GM12865 (cell line): ENCODE data around the gene CDH23.

Source experiments
- DNase-seq: peaks from one replicate; pipeline ENCODE4 v3.0.0; 2010; ENCODE audit warnings: low read depth
- H3K4me3 ChIP-seq: 2 replicates; pipeline ENCODE4 v1.5.1; 2011; ENCODE audit warnings: mild to moderate bottlenecking, low read depth, low read length, control low read depth
- TF ChIP-seq, protein P1 (sequence below): IDR thresholded peaks from 2 replicates; pipeline ENCODE4 v1.5.1; 2011; ENCODE audit warnings: low read length, control low read depth, low read depth, inconsistent platforms; ENCODE audit not compliant: insufficient read depth; ENCODE audit errors: missing control alignments

Gene CDH23

GRCh38 chr10:71454347-71454746 is 57.6 kb downstream of the CDH23 start:
- TF ChIP-seq, protein P1, sequence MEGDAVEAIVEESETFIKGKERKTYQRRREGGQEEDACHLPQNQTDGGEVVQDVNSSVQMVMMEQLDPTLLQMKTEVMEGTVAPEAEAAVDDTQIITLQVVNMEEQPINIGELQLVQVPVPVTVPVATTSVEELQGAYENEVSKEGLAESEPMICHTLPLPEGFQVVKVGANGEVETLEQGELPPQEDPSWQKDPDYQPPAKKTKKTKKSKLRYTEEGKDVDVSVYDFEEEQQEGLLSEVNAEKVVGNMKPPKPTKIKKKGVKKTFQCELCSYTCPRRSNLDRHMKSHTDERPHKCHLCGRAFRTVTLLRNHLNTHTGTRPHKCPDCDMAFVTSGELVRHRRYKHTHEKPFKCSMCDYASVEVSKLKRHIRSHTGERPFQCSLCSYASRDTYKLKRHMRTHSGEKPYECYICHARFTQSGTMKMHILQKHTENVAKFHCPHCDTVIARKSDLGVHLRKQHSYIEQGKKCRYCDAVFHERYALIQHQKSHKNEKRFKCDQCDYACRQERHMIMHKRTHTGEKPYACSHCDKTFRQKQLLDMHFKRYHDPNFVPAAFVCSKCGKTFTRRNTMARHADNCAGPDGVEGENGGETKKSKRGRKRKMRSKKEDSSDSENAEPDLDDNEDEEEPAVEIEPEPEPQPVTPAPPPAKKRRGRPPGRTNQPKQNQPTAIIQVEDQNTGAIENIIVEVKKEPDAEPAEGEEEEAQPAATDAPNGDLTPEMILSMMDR = no peak
- DNase-seq = no peak
- H3K4me3 ChIP-seq = no peak overlapping the region

DNA sequence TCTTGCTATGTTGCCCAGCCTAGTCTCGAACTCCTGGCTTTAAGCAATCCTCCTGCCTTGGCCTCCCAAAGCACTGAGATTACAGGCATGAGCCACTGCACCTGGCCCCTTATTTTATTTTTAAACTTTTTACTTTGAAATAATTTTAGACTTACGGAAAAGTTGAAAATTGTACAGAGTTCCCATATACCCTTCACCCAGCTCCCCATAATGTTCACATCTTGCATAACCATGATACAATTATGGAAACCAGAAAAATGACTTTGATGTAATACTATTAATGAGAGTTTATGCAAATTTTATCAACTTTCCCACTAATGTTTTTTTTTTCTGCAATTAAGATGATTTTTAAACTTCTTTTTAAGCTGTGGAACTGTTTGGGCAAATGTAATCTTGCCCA is 58.3 kb downstream of the CDH23 start:
- TF ChIP-seq, protein P1 = no peak
- no peak for DNase-seq

DNA sequence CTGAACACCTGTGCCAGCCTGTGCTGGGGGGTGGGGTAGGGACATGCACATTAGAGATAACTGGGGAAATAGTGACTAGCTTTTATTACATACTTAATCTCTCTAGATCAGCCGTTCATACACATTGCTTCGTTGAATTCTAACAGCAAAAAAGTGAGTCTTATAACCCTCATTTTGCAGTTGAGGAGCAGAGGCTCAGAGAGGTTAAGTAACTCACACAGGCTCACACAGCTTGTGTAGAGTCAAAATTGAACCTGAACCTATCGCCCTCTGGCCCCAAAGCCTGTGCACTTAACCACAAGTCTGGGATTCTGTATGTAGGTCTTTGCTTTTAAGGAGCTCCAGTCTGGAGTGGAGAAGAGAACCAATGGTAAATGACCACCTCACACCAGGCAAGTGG is 59.9 kb downstream of the CDH23 start:
- no peak overlapping the region for H3K4me3 ChIP-seq
- TF ChIP-seq, protein P1 = no peak
- no peak for DNase-seq

More for the DNA sequence above, 58.3 kb downstream of the CDH23 start:
- no peak overlapping the region for H3K4me3 ChIP-seq

DNA sequence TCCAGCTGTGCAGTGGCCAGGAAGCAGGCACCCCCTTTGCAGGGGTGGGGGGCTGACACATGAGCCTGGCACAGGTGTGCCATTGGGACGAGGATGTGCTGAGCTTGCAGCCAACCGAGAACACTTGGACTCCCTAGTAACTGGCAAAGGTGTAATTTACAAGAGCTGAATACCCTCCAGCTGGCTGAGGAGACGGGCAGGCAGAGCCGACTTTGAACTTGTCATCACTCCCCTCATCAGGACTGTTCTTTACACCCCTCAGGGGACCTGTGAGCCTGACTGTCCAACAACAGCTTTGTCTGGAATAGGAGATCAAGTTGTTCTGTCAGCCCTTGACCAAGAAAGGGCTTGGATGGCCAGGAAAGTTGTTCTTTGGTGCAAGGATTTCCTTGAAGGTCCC is 61.2 kb downstream of the CDH23 start:
- TF ChIP-seq, protein P1 = no peak
- no peak for DNase-seq
- no peak overlapping the region for H3K4me3 ChIP-seq

DNA sequence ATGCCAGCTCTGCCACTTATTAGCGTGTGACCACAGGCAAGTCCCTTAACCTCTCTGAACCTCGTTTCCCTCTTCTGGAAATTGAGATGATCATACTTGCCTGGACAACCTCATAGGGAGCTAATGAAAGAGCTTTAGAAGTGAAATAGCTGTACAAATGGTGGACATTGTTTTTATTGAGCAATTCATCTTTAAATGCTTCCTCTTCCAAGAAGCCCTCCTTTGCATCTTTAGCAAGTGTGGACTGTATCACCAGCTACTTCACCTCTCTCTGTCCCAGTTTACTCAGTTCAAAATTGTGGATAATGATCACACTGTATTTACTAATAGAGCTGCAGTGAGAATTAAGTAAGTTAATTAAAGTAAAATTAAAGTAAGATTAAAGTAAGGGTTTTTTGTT is 61.7 kb downstream of the CDH23 start:
- H3K4me3 ChIP-seq = no peak overlapping the region
- no peak for DNase-seq
- TF ChIP-seq, protein P1 = no peak

DNA sequence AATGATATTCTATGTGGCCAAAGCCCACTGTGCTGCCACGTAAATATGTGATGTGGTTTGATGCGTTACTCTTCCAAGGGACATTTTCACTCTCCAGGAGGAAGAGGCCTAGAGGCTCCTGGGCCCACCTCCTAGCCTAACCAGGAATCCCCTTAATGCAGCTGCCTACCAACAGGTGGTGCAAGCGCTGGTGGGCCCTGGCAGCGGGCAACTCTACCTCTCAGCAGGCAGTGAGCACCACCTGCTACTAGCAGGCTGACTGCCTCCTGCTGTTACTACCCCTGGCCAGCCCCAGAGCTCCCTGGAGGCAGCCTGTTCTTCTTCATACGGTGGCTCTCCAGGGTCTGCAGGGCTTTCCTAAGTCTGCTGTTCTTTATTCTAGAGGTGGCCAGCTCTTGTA is 62.8 kb downstream of the CDH23 start:
- no peak for DNase-seq
- H3K4me3 ChIP-seq = no peak overlapping the region
- TF ChIP-seq, protein P1 = no peak

DNA sequence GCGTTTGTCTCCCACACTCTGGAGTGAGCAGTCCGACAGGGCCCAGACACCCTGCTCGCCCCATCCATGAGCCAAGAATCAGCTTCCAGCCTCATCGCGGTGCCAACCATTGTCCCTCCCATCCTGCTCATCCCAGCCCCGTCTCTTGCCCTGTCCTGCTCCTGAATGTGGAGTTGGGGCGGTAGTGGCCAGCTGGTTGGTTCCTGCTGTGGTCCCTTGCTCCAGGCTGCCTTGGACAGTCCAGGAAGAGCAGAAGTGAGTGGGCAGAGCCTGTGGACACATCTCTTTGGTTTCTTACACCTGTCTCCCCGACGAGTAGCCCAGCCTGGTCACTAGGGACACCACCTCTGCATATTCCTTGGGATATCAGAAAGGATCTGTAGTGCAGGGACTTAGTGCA is 63.9 kb downstream of the CDH23 start:
- no peak for DNase-seq
- TF ChIP-seq, protein P1 = no peak
- no peak overlapping the region for H3K4me3 ChIP-seq
